ENCODE data around the gene INSL3.

Gene INSL3

DNA sequence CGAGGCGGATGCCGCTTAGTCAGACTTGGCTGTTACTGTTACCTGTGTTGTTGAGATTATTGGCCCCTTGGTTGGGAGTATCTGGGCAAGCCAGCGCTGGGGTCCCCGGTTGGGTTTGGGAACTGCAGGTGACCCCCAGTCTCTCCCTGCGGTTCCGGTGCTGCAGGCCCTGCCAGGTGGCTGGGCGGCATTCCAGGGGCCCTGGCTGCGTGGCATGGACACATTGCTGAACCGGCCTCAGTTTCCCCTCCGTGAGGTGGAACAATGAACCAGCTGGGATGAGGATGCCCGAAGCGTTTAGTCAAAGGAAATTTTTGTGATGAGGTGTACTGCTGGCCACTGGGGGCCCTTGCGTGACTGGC is 25.8 kb downstream of the INSL3 start:
- in situ Hi-C loops (cut with HindIII; ENCODE audit: low sequenced_read_pairs) = no loop called here
- TF ChIP-seq, protein P1, sequence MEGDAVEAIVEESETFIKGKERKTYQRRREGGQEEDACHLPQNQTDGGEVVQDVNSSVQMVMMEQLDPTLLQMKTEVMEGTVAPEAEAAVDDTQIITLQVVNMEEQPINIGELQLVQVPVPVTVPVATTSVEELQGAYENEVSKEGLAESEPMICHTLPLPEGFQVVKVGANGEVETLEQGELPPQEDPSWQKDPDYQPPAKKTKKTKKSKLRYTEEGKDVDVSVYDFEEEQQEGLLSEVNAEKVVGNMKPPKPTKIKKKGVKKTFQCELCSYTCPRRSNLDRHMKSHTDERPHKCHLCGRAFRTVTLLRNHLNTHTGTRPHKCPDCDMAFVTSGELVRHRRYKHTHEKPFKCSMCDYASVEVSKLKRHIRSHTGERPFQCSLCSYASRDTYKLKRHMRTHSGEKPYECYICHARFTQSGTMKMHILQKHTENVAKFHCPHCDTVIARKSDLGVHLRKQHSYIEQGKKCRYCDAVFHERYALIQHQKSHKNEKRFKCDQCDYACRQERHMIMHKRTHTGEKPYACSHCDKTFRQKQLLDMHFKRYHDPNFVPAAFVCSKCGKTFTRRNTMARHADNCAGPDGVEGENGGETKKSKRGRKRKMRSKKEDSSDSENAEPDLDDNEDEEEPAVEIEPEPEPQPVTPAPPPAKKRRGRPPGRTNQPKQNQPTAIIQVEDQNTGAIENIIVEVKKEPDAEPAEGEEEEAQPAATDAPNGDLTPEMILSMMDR (IDR thresholded peaks at IDR 0.05; ENCODE audit: low read depth, low read length, missing control alignments) = no peak
- no peak for DNase-seq (ENCODE audit: low read depth)
- H3K4me3 ChIP-seq (ENCODE audit: low read depth, low read length) = no peak overlapping the region

DNA sequence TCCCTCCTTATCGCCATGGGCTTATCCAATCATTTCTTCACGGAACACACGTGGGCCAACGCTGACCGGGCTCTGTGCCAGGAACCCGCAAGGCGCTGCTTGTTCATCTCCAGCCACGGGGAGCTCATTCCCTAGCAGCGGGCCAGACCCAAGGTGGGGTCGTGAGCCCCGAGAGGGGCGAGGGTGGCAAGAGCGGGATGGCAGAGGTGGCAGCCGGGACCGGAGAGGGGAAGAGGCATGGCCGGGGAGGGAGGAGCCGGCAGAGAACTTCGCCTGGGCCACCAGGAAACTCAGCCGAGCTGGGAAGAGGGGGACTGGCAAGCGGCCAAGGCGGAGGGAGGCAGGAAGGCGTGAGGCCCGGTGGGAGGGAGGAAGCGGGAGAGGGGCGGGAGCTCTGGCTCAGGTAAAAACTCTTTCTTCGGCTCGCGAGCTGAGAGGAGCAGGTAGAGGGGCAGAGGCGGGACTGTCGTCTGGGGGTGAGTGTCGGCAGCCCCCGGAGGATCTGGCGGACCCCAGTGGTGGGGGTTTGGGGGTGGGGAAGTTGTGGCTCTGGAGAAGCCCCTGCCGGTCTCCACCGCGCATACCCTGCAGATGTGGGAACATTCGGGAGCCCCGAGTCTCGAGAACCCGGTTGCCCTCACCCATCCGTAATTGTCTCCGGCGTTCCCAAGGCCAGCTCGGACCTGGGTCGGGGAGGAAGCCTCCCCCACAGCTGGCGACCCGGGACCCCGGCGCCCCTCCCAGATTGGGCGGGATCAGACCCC is 26.4 kb downstream of the INSL3 start, which contains the start of gene B3GNT3:
B3GNT3 (plus strand) TSS at position 408 of the 764 bp plus-strand sequence. CDS start 12,670 bp downstream, outside the sequence.
- no peak within 1 kb of the TSS for H3K4me3 ChIP-seq (ENCODE audit: low read depth, low read length)
- no peak for DNase-seq (ENCODE audit: low read depth)
- TF ChIP-seq, protein P1 (IDR thresholded peaks at IDR 0.05; ENCODE audit: low read depth, low read length, missing control alignments) = no peak
- in situ Hi-C loops (cut with HindIII; ENCODE audit: low sequenced_read_pairs) = no loop called here

DNA sequence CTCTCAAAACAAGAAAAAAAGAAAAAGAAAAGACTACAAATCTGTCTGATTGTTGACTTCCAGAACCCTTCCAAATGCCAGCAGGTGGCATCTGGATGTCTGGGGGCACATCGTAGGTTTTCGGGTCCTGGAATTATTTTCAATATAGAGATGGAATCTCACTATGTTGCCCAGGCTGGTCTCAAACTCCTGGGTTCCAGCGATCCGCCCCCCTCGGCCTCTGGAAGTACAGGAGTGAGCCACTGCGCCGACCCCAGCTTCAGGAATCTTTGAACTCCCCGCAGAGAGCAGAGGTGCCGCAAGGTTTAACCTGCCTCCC is 26.9 kb downstream of the INSL3 start:
- DNase-seq (ENCODE audit: low read depth) = no peak
- in situ Hi-C loops (cut with HindIII; ENCODE audit: low sequenced_read_pairs) = no loop called here
- TF ChIP-seq, protein P1 (IDR thresholded peaks at IDR 0.05; ENCODE audit: low read depth, low read length, missing control alignments) = no peak
- H3K4me3 ChIP-seq (ENCODE audit: low read depth, low read length) = no peak overlapping the region

DNA sequence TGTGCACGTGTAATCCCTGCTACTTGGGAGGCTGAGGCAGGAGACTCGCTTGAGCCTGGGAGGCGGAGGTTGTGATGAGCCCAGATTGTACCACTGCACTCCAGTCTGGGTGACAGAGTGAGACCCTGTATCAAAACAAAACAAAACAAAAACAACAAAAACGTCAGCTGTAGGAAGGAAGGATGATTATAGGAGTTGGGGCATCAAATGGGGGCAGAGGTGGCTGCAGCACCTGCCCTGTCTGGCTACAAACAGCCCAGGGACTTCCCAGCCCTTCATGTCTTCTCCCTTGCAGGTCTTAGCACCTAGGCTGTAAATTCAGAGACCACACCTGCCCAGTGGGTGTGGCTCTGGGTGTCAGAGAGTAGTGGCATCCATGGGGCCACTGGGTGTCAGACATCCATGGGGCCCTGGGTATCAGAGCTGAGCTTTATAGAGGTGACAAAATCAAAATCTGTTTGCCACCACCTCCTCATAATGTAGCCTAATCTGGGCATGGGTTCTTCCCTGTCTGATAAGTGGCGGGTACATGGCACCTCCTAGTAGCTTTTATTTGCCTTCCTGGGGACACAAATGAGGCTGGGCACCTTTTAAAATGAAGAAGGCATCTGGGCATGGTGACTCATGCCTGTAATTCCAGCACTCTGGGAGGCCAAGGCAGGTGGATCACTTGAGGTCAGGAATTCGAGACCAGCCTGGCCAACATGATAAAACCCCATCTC is 31.1 kb downstream of the INSL3 start:
- no peak for DNase-seq (ENCODE audit: low read depth)
- TF ChIP-seq, protein P1 (IDR thresholded peaks at IDR 0.05; ENCODE audit: low read depth, low read length, missing control alignments) = no peak
- in situ Hi-C loops (cut with HindIII; ENCODE audit: low sequenced_read_pairs) = no loop called here

DNA sequence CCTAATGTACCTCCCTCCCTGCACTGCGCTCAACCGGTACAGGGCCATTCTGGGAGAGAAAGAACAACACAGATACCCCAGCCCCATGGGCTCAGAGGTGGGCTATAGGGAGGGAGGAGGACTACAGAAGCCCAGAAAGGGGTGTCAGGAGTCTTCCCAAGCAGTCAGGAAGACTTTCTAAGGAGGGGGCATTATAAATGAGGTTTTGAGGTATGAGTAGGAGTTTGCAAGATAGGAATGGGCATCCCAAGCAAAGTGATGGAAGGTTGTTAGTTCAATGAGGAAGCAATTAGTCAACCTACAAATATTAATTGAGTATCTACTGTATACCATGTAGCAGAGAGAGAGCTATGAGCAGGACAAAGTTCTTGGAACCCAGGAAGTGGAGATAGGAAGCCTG is 32.7 kb downstream of the INSL3 start:
- TF ChIP-seq, protein P1 (IDR thresholded peaks at IDR 0.05; ENCODE audit: low read depth, low read length, missing control alignments) = no peak
- DNase-seq (ENCODE audit: low read depth) = no peak
- in situ Hi-C loops (cut with HindIII; ENCODE audit: low sequenced_read_pairs) = no loop called here
- no peak overlapping the region for H3K4me3 ChIP-seq (ENCODE audit: low read depth, low read length)

More for the DNA sequence above, 31.1 kb downstream of the INSL3 start:
- no peak overlapping the region for H3K4me3 ChIP-seq (ENCODE audit: low read depth, low read length)

DNA sequence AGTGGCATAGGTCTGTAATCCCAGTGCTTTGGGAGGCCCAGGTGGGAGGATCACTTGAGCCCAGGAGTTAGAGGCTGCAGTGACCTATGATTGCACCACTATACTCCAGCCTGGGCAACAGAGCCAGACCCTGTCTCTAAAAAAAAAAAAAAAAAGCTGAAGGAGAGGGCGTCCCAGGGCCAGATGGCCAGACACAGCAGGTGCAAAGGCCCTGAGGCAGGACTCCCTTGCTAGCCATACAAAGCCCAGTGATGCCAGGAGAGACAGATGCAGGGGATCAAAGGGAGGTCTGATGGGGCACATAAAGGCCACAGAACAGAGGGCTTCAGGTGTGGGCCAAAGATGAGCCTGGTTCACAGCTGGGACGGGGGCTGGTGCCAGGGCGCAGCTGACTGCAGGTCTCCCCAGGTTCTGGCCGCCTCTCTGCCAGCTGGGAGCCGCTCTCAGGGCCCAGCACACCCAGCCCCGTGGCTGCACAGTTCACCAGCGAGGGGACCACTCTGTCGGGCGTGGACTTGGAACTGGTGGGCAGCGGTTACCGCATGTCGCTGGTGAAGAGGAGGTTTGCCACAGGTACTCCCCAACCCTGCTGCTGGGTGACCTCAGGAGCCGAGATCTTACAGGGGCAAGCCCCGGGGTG is 33.9 kb downstream of the INSL3 start:
- no peak overlapping the region for H3K4me3 ChIP-seq (ENCODE audit: low read depth, low read length)
- in situ Hi-C loops (cut with HindIII; ENCODE audit: low sequenced_read_pairs) = no loop called here
- DNase-seq (ENCODE audit: low read depth) = no peak
- TF ChIP-seq, protein P1 (IDR thresholded peaks at IDR 0.05; ENCODE audit: low read depth, low read length, missing control alignments) = no peak
